Stimulated activated CD8-positive, alpha-beta memory T cell treated with anti-CD3 and anti-CD28 coated beads, Interleukin-15, amount 100 ng/mL, for 24 hours (primary cell): ENCODE measurements around the gene DYRK1B.
"Not testable (repeated sequence)": the region's sequence is repeated elsewhere in the genome, so short reads cannot be mapped to it uniquely, and the experiment has no call there.

Experiments
- DNase-seq: peaks from one replicate; pipeline ENCODE4 v3.0.0-alpha.2; 2020; ENCODE audit warnings: low read depth

Gene DYRK1B

DNA sequence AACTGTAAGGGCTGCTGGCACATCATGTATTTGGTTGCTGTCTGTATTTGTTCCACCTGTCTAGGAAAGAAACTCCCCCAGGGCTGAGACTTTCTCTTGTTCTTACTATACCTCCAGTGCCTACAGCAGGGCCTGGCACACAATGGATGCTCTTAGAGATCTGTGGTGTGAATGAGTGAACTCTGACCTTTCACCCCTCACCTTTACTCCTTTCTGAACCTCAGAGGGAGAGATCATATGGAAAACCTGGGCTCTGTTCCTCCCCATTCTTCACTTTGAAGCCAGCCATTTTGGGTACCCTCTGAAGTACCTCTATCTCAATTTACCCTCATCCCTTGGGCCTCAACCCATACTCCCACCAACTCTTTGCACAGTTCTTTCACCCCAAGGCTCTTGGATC is 3.1 kb downstream of the DYRK1B start:
- no peak for DNase-seq

DNA sequence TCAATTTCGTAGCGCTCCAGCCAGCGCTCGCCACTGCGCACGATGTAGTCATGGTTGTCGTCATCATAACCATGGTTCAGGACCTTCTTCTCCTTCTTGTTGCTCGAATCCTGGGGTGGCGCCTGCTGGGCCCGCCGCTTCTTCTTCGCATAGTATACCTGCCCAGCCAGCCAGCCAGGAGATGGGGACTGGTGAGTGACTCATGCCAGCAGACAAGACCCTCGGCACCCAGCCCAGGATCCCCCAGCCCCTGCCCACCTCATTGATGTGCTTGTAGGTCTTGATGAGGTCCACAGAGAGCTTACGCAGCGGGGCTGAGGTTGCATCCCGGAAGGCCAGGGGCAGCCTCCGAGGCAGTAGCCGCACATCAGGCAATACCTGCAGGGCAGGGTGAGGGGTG is 3.6 kb downstream of the DYRK1B start:
- DNase-seq = no peak

DNA sequence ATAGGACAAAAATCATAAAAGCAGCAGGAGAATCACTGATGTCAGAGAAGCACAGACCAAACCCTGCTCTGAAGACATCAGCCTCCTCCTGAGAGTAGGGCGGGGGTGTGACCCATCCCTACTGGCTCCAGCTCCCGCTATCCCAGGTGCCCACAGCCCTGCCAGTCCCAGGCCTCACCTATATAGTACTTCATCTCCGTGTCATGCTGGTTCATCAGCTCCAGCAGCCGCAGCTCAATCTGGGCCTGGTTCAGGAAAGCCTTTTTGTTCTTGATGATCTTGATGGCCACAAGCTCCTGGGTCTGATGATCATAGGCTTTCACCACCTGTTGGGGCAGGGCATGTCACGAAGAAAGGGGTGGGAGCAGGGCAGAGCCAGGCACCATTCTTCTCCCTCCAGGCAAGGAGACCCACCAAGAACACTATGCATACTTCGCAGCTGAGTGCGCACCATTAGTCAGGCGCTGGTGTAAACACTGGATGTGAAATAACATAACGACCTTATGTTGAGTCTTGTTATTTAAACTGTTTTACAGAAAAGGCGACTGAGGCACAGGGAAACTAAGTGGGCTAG is 4.2 kb downstream of the DYRK1B start:
- no peak for DNase-seq

DNA sequence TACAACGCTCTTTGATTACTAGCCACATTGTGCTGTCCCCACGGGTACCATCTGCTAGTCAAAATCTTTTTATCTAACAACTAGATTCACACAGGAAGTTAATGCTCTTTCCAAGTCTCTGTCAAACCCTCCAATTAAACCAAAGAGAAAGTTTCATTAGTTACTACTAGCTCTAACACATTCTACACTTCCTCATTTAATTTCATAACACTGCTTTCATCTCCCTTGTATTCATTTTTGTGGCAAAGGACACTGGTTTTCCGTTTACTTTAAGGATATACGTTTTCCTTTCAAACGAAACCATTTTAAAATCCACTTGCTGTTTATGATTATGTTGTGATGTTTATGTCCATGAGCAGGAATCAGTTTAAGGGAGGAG is 5.3 kb downstream of the DYRK1B start:
- no peak for DNase-seq

DNA sequence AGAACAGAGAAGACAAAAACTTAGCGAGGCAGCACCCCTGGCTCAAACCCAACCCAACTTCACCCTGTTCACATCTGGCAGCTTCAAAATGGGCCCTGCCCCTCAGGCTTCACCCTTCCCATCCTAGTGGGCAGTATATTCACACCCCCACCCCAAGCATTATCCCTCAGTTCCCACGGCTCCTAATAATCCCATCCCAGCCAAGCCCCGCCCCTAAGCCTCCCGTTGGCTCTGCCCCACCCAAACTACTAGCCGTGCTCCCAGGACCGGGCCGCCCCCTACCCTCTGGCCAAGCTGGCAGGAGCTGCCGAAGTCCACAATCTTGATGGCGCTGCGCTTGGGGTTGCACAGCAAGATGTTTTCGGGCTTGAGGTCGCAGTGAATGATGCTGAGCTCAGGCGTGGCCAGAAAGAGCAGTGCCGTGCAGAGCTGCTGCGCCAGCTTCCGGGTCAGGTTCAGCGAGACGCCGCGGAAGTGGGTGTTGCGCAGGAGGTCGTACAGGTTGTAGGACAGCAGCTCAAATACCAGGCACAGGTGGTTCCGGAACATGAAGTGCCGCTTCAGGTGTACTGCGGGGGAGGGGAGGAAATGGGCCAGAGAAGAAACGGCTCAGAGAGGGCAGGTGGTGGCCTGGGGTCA is 5.8 kb downstream of the DYRK1B start:
- no peak for DNase-seq

DNA sequence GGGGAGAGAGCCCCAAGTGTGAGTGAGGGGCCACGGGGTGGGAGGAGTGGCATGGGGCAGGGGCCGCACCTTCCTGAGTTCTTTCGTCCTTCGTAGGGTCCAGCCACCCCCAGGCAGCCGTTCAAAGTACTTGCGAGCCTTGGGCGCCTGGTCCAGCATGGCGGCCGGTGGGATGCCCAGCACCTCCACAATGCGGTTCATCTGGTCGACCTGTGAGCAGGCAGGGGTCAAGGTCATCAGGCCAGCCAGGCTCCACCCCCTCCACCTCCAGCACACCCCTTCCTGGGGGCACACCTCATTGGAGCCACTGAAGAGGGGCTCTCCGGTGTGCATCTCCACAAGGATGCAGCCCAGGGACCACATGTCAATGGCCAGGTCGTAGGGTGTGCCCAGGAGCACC is 6.7 kb downstream of the DYRK1B start:
- no peak for DNase-seq

DNA sequence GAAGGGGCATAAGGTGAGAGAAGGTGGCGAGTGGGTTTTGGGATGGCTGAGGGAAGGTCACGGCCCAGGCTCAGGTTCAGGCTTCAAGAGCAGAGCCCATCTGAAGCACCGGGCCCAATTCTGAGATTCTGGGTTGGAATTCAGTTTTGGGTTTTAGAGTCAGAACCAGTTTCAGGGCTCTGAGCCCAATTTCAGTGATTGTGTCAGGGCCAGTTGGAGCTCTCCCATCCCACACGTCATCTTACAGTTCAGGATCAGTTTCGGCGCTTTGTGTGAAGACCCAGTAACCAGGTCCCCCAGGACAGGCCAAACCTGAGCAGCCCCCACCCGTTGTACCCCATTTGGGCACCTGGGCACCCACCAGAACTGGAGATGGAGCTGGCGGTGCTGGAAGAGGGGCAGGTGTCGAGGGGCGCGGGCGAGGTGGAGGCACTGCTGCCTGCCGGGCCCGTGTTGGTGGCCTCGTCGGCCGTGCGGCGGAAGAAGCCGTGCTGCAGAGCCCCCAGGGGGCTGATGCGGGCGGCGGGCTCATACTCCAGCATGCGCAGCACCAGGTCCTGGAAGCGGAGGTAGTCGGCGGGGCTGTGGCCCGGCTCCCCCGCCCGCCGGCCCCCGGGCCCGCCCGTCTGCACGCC is 7.5 kb downstream of the DYRK1B start:
- no peak for DNase-seq

DNA sequence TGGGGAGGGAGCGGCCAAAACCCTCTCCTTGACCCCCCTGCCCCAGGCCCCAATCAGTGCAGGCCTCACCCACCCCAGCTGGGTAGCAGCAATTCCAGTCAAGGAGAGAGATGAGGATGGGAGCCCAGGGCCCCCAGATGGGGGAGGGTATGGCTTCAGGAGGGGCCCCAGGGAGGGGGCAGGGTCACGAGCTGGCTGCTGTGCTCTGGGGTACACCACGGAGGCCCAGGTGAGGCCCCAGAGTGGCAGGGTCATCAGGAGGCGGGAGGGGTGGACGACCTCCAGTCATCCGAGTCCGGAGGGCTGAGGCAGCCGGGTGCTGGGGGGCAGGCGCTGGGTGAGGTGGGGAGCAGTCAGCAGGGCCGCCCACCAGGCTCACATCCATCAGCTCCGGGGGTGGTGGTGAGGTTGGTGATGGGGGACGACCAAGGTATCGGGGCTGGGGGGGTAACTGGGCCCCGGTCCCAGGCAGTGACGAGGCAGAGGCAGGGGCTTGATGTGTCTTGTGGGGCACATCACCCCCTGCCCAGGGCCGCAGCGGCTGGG is 8.4 kb downstream of the DYRK1B start:
- no peak for DNase-seq

DNA sequence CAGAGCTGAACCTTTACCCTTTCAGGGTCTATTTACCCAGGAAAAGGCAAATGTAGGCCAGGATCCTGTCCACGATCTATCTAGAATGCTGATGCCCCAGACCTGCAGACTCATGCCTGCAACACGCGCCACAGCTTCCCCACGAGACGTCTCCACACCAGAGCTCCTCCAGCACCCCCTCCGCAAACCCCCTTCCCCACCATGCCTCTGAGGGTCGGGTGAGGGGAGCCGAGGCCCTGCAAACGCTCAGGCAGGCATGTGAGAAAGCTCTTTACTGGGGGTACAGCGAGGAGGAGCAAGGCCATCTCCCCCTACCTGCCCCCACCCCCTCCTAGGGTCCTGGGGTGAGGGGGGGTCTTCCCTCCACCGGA is 8.9 kb downstream of the DYRK1B start:
- no peak for DNase-seq

DNA sequence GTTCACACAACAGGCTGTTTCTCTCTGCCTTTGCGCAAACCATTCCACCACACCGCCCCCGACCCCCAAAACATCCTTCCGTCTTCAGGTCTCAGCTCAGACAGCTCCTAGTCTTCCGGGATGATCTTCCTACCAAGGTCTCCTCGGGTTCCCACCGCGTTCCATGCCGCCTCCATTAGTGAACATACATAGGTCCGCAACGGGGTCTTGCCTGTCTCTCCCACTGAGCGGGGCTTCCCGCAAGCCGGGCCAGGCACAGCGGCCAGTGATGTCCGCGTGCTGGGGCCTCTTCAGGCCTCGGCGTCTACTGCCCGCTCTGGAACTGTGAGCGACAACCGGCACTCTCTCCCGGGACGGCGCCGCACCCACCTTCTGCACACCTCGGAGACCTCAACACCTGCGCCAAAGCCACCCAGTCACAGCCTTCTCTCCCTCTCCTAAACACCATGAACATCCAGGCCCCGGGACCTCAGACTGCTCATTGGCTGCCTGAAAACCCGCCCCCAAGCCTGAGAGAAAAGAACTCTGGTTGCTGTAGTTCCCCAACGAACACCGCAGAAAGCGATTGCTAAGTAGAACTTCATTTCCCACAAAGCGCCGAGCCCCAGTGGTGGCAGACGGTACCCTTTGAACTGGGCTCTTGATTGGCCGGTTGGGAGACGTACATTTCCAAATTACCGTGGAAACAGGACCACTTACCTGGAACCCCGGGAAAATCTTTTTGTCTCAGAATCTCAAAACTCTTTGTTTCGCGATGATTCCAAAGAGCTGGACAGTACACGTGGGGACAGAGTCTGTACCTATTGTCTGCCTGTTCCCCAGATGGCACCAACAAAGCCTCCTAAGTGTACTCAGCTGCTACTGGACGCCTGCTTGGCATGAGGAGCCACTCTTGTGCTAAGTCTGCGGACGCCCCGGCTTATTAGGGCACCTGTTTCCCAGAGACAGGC is 9.5 kb downstream of the DYRK1B start:
- DNase-seq = peak; percentile 46

DNA sequence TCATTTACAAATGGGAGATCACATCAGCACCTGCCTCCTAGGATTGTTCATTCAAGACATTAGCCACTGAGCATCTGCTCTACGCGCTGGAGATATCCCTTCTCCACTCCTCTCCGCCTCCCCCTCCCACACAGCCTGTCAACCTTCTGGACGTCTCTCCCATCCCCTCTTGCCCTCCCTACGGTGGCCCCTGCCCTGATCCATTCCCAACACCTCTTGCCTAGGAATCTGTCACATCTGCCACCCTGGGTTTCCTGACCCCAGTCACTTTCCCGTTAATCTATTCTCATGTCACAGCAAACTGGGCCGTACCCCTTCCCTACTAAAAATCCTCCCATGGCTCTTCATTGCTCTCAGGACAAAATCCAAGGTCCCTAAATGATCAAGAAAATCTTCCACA is 10.3 kb downstream of the DYRK1B start:
- no peak for DNase-seq

DNA sequence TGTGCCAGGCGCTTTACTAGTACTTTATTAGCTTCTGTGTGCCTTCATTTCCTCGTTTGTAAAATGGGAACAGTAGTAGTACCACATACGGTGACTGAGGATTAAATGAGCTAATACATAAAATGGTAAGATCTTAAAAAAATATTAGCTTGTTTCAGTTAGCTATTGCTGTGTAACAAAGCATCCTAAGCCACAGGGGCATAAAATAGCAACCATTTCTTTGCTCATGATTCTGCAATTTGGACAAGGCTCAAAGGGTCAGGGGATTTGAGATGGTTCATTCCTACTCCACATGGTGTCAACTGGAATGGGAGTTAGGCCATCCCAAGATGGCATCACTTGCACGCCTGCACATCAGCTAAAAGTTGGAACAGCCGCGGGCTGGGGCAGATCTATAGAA is 13.3 kb downstream of the DYRK1B start:
- no peak for DNase-seq

DNA sequence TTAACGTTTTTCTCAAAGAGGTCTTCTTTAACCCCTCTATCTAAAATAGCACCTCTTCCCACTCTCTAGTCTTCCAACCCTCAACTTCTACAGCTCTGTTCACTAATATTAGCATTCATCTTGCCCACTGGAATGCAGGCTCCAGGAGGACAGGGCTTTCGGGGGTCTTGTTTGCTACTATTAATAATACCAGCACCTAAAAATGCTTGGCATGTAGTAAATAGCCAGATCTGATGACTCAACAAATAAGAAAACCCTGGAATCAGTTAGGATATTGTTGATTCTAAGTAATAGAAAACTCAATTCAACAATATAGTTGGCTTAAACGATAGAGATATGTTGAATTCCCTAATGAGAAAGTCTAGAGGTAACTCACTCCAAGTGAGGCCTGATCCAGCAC is 14.2 kb downstream of the DYRK1B start:
- DNase-seq = no peak

DNA sequence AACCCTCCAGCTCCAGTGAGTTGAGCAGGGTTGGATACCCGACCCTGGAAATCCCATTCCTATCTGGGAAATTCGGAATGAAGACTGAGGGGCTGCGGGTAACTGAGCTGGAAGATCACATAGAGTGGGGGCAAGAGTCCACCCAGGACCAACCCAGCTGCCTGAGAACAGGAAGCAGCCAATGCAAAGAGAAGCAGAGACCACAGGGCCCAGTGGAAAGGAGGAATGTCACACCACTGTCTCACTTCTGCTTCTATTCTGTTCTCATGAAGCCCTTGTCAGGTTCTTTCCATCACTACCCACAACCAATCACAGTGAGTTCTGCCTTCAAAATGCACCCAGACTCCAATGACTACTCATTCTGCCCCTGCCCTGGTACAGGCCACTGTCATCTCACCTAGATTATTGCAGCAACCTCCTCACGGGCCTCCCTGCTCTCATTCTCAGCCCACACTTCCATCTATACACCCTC is 15.3 kb downstream of the DYRK1B start:
- DNase-seq = no peak

DNA sequence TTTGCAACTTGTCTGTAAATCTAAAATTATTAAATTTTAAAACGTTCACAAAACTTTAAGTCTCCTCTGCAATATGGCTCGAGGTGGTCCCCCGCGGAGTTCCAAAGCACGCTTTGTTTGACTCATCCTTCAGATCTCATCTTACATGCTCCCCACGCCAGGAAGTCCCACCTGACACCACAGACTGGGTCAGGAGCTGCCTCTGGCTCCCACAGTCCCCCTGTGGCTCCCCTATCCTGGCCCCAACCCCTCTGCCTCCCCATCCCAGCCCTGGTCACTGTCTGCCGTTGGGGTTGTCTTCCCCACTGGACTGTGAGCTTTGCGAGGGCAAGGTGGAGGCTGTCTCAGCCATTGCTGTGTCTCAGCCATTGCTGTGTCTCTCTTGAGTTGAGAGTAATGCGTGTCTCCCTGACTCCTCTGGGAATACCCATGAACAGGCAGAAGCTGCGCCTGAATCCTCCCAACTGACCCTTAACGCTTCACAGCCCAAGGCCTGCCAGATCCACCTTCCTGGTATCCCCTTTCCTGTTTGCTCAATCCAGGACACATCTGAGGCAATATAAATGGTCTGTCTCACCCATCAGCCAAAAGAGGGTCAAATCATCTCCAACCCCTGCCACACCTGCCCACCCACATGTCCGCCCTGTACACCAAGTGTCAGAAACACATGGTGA is 15.9 kb downstream of the DYRK1B start:
- no peak for DNase-seq

DNA sequence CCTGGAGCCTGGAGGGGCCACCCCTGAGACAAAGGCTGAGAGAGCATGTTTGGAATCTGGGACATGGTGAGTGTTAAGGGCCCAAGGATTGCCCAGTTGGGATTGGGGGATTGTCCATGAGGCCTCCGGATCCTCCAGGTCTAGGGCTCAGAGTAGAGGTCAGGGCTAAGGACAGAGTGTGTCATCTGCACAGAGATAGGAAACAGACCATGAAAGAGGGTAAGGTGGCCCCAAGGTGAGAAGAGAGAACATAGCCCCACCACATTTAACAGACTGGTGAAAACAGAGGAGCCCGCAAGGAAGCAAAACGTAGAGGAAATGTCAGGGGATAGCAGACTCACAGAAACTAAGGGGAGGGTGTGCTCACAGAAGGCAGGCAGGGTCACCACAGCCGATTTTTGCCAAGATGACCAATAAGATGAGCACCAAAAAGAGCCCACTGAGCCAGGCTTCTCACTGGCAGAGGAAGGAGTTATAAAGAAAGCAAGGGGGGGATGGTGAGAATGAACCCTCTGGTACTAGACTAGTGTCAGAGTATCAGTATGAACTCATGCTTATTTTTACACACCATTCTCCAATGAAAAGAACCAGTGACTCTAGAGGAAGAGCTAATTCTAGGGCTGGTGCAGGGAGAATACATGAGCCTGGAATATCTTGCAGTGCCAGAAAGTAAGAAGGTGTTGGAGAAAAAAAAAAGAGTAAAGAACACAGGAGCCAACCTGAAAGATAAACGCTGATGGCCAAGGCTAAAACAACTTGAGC is 17.5 kb downstream of the DYRK1B start:
- DNase-seq = no peak

DNA sequence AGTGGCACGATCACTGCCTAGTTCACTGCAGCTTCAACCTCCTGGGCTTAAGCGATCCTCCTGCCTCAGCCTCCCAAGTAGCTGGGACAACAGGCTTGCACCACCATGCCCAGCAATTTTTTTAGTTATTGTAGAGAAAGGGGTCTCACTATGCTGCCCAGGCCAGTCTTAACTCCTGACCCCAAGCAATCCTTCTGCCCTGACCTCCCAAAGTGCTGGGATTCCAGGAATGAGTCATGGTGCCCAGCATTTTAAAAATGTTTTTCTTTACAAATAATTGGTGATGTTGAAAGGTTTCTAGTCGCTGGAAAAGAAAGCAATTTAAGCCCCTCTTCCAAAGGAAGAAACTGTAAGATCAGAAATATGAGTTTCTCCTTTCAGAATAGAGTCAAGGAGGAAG is 19.4 kb downstream of the DYRK1B start:
- no peak for DNase-seq

DNA sequence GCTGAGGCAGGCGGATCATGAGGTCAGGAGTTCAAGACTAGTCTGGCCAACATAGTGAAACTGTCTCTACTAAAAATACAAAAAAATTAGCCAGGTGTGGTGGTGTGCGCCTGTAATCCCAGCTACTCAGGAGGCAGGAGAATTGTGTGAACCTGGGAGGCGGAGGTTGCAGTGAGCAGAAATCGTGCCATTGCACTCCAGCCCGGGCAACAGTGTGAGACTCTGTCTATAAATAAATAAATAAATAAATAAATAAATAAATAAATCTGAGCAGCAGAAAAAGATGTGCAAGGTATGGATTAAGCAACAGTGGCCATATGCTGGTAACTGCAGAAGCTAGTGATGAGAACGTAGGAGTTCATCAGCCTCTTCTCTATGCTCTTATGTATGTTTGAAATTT is 19.9 kb downstream of the DYRK1B start:
- DNase-seq = not testable (repeated sequence)

DNA sequence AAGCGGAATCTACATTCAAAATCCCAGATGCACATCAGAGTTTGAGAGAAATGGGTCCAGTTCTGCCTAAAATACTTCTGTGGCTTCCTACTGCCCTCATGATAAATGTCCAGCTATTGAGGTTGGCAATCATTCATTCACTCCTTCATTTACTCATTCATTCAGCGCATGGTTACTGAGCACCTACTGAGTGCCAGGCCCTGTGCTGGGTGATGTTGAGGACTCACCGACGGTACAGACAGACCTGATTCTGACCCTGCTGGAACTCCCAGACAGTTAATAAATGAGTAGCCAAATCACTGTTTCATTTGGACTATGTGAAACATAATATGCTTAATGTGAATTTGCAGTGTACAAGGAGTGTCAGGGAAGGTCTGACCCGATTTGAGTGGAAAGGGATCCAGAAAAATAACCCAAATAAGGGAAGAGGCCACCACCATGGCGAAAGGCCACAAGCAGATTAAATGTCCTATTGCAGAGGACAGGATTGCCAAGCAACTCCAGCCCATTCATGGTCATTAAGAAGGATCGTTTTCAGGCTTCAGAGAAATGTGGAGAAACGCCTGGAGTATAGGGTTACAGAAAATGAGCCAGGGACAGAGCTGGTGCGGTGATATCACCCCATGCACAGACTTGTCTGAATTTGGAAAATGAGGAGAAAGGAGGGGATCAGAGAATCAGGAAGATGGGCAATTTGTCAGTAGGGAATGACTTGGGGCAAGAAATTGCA is 20.5 kb downstream of the DYRK1B start:
- DNase-seq = no peak

DNA sequence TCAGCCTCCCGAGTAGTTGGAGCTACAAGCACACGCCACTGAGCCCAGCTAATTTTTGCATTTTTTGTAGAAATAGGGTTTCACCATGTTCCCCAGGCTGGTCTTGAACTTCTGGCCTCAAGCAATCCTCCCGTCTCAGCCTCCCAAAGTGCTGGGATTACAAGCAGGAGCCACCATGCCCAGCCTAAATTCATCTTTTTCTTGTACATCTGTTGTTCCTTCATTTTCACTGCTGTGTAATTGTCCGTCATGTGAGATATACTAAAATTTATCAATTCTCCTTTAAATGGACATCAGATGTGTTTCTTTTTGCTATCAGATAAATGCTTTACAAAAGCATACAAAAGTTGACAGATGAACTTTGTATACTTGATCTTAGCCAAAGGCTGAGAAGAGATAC is 22.9 kb downstream of the DYRK1B start:
- no peak for DNase-seq
